IPS-18c (cell line): ENCODE results near the gene ERI3.

Source experiments
- H3K4me3 ChIP-seq: 2 replicates; pipeline ENCODE4 v1.7.0; 2013; ENCODE audit warnings: low read depth, mild to moderate bottlenecking, low read length, moderate library complexity; ENCODE audit not compliant: insufficient read depth
- H3K9me3 ChIP-seq: one replicate; pipeline ENCODE4 v1.6.1; 2013; ENCODE audit warnings: mild to moderate bottlenecking, low read length, moderate library complexity; ENCODE audit not compliant: control insufficient read depth, insufficient read depth

Gene ERI3

DNA sequence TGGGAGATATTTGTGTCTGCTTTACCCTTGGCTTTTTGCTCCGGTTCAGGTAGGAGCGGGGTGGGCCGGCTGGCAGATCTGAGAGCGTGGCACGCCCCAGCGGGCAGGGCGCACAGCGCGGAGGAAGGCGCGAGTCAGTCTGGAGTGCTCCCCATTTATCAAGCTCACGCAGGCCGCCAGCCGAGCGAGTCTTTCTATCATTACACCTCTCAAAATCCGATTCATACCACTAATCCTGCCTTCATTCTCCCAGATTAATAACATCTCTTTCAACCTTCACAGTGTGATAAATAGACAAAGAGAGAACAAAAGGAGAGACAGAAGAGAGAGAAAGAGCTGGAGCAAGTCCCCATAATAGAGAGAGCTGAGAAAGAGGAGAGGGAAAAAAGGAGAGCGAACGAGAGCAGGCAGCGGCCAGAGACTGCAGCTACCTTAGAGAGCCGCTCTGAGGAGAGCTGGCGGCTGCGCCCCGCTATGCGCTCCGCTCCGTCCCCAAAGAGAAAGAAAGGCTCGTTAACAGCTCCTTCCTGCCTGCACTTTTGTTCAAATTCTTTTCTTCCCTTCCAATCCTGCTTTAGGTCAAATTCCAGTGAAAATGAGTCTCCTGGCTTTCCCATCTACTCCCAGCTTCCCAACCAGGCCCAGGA is 93.8 kb downstream of the ERI3 start:
- H3K9me3 ChIP-seq, result peaks cover 2% of the 10 kb centered on the region
- H3K4me3 ChIP-seq, result no peak overlapping the region

DNA sequence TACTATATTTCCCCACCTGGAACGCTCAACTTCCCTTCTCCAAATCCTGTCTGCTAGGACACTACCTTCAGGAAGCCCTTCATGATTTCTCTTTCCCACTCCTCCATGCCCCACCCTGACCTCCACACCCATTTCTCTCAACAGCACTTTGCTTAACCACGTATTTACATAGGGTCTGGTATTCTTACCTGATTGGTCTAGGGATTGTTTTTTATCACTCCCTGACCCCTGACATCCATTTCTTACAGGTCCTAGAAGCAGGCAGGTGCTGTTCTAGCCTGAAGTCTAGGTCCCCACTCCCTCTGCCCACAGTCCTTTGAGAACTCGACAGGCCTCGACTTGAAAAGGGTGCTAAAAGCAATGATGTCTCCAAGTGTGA is 94.3 kb downstream of the ERI3 start:
- peaks cover 2% of the 10 kb centered on the region for H3K9me3 ChIP-seq

DNA sequence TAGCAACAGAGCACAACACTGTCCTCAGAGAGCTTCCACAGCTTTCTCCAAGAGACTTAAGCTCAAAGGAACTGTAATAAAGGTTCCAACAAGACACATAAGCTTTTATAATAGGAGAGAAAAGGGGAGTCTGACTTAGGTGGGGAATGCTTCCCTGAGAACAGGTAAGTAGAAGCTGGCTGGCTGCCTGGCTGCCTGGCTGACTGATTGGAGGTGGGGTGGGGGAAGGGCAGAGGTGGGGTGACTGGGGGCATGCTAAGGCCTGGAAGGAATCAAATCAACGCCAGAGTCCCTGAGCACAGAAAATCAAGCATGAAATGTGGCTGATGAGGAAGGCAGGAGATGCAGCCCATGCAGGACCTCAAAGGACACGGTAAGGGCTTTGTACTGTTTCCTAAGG is 96.0 kb downstream of the ERI3 start:
- no peak overlapping the region for H3K4me3 ChIP-seq
- H3K9me3 ChIP-seq, result peaks cover 2% of the 10 kb centered on the region

More for the DNA sequence above, 94.3 kb downstream of the ERI3 start:
- no peak overlapping the region for H3K4me3 ChIP-seq

DNA sequence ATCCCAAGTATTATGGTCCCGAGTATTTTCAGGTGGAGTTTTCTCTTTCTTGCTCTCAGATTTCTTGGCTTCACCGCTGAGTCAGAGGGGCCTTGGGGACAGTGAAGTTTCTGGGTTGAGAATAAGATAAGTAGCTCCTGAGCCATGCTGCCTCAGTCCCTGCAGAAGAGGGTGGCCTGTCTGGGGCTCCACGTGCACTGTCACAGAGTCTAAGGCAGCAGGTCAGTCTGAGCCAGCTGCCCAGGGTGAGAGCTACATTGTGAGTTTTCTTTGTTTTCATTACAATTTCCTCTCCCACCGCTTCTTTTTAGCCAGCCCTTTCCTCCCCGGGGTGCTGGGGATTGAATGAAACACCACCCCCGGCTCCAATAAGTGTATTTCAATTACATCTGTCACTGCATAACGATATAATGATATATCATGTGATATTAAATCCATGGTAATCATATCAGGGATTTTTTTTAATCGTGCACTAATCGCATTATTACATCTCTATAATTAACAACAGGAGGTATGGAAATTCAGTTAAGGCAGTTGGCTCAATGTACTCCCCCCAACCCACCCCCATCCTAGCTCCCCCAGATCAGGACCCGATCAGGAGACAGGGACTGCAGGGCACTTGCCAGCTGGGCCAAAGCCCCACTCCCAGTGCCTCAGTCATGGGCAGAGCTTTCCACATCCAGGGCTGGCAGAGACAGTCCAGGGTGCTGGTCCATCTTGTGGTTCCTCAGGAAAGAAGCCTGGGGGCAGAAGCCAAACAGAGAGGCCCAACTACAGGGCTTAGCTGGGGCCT is 98.1 kb downstream of the ERI3 start:
- H3K4me3 ChIP-seq, result no peak overlapping the region
- H3K9me3 ChIP-seq, result peaks cover 2% of the 10 kb centered on the region

DNA sequence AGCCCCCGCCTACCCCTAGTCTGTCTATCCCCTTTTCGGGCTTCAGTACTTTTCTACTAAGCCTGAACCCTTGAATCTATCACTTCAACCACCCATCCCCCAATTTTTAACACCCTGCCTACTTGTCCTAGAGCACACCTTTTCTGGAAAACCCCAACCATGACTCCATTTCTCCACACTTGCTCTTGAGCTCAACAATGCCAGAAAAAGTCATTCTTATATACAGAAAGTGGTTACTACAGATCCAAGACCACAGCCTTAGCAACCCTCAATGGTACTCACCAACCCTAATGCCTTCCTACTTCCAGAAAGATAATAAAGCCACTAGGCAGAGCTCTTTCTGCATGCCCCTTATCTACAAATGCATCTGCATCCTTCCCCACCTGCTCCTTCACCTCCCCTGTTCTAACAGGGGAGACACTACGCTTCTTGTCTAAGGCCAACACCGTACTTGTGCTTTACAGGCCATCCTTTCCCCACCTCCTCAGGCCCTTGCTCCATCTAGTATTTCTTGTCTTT is 100.6 kb downstream of the ERI3 start:
- Histone ChIP-seq H3K4me3 (no peak overlapping the region), H3K9me3 (no peaks in the 10 kb centered on the region)

DNA sequence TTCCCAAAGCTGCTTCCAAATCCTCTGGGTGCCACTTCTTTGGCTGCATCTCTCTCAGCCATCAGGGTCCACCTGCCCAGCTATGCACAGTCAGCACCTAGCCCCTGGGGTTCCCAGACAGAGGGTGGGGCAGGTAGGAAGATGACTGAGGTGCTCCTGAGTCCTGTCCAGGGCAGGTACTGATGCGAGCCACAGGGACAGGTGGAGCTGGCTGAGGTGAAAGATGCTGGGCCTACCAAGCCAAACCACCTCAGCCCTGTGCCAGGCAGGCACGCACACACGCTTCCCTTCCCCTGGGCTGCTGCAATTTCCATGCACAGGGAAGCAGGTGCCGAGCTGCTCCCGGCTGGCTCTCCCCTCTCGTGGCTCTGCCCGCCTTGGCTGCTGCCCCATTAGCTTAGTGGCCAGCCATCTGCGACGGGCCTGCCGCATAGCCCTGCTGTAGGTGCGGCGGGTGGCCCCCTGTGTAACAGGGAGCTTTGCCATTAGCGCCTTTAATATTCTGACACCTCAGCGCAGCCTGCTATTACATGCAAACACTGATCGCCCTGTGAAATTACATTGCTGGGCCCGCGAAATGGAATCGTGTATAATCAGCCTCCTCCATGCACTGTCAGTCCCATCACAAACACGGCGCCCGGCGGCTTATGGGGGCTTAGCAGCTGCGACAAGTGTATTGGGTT is 102.9 kb downstream of the ERI3 start:
- H3K4me3 ChIP-seq, result no peak overlapping the region
- no peaks in the 10 kb centered on the region for H3K9me3 ChIP-seq

DNA sequence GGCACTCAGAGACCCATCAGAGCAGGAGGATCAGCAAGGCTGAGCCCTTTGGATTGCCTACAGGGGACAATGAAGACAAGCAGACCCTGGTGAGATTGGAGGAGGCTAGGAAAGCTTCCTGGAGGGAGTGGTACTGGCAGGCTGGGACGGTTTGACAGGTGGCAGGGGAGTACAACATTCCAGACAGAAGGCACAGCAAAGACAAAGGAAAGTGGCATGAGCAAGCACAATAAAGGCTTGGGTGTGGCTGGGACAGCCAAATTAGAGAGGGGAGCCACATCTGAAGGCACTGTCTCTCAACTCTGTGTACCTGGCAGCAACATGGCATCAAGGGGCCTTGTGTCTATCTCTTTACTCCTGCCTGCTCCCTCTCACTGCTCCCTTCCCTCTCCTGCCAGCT is 103.6 kb downstream of the ERI3 start:
- no peak overlapping the region for H3K4me3 ChIP-seq

DNA sequence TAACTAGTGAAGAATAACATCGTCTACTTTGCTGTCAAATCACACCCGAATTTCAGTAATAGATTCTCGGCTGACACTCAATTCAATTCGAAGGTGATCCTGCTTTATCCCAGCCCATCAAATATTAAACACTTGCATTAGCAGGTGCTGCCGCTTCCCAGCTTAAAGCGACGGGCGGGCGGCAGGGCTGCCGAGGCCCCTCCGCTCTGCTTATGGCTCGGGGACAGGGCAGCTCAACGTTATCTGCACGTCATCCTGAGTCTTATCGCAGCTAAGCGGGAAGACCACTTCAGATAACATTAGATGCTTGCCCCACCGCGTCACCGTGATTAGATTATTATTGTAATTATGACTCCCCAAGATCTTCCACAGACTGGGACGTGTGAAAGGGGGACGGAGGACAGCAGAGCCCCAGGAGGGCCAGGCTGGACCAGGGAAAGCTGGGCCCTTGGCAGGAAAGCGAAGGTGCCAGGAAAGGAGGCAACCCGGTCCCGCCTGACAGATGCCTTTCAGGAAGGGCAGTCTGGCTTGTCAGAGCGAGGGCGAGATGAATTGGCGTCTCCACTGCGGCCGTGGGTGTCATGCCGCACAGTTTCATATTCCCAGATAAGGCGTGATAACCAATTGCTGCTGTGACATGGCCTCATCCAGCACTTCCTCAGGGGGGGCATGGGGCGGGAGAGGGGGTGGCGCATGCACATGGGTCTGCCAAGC is 104.8 kb downstream of the ERI3 start:
- Histone ChIP-seq H3K9me3 (no peaks in the 10 kb centered on the region), H3K4me3 (no peak overlapping the region)

More for the DNA sequence above, 103.6 kb downstream of the ERI3 start:
- no peaks in the 10 kb centered on the region for H3K9me3 ChIP-seq

DNA sequence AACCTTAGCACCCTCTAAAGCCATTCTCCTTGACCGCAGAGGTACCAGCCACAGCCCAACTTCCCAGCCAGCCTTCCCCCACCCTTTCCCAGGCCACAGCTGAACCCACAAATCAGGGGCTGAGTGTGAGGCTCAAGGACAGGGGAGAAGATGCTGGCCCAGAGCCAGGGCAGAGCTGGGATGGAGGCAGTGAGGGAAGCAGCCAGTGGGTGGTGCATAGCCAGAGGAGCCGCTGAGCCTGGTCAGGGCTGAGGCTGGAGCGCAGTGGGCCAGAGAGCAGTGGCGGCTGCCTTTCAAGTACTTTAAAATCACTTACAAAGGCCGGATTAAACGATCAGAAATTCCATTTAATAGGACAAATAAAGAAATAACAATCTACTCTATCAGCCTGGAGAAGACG is 105.5 kb downstream of the ERI3 start:
- Histone ChIP-seq H3K4me3 (no peak overlapping the region), H3K9me3 (no peaks in the 10 kb centered on the region)

DNA sequence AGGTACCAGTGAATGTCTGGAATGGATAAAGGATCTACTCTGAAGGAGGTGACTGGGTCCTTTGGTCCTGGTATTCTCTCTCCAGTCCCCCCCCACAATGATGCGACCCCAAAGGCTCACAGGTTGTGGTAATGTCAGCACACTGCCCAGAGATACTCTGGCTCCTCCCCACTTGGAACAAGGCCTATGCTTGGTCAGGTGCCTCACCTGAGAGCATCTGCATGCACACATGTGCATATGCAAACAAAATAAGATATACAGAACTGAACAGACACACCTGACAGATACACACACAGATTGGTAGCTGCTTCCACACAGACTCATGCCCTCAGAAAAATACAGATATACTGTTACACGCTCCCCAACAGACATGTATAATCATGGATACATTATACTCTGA is 108.3 kb downstream of the ERI3 start:
- peaks cover 2% of the 10 kb centered on the region for H3K9me3 ChIP-seq
- H3K4me3 ChIP-seq, result no peak overlapping the region

DNA sequence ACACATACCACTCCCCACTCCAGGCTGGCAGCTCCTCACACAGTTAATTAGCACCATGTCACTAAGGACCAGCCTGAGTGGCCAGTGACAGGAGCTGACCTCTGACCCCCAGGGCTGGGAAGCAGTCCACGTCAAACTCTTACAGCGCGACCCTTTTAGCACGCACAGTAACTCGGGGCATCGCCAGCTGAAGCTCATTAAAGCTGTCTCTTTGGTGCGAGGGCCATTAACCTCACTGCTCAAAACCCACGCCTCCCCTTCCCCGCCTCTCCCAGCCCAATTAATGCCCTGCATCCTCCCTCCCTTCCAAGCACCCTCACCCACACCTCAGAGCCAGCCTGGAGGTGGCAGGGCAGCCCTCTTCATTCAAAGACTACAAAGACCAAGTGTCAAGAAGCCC is 110.1 kb downstream of the ERI3 start:
- no peak overlapping the region for H3K4me3 ChIP-seq
- peaks cover 2% of the 10 kb centered on the region for H3K9me3 ChIP-seq

DNA sequence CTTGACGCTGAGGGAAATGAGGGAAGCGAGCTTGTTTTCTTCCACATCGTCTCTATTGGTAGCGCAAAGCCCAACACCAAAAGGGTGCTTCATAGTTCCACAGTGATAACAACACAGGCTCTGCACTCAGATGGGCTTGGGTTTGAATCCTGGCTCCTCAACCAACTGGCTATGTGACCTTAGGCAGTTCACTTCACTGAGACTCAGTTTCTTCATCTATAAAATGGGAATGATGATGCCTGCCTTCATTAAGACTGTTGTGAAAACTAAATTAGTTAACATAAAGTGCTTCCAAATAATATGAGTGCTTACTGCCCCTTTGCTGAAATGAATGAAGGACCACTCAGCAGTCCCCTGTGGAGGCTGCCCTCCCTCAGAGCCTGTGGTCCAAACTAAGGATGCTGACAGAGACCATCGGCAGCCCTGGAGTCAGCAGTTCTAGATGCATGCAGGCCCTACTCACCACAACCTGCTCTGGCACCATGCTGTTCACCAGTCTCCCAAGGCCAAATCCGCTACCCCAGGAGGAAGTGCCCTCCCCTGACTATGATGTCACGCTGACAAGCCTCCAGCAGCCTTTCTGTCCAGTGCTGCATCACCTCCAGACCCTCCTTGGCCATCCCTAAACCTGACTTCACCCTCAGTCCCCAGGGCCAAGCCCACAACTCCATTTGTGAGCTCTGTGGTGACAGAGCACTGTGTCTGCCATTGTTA is 111.1 kb downstream of the ERI3 start:
- Histone ChIP-seq H3K4me3 (no peak overlapping the region), H3K9me3 (peaks cover 2% of the 10 kb centered on the region)

DNA sequence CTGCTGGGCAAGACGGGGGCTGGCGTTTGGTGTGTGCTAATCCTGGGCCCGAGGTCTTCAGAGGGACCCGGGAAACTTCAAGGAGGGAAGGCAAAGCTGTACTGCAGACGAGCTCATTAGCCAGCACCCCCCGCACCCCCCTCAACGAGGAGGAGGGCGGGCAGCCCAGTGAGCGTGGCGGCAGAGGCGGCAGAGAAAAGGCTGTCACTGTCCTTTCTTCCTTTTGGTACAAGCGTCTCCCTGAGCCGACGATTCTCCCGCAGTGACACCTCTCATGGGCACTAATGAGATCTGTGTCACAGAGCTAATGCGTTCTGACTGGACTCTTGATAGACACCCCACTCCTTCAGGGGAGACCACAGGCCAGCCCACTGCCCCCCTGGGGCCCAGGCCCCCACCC is 112.3 kb downstream of the ERI3 start:
- Histone ChIP-seq H3K4me3 (no peak overlapping the region), H3K9me3 (peaks cover 2% of the 10 kb centered on the region)

DNA sequence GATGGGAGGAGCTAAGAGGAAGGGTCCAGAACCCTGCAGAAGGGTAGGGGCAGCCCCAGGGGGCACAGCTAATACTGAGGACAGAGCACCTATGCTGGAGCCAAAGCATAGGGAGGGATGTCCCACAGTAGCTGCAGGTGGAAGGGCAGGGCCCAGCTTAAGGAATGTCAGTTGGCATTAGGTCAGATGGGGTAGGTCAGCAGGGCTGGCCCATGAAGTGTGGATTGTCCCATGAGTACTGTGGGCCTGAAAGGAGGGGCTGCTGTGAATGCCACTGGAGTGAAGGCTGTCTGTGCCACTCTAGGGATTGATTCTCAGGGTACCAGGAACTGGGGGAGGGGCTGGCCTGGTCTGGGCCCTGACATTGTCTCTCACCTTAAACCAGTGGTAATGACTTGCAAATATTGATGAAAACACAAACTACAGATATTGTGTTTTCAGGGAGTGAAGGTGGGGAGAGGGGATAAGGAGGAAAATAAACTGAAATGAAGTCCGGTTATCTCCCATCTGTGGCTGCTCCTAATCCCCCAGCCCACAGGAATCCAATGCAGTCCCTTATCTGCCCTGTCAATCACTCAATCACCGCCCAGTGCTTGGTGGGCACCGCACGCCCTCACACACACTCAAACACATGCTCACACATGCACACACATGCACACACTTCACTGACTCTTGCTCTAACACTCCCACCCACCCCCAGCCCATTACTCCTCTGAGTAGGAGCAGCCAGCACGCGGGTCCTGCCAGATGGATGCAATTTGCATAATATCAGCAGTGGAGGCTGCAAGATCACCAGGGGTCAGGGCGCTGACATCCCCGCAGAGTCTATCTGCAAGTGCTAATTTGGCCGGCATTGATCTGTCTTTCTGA is 114.0 kb downstream of the ERI3 start:
- H3K9me3 ChIP-seq, result peaks cover 2% of the 10 kb centered on the region
- no peak overlapping the region for H3K4me3 ChIP-seq

DNA sequence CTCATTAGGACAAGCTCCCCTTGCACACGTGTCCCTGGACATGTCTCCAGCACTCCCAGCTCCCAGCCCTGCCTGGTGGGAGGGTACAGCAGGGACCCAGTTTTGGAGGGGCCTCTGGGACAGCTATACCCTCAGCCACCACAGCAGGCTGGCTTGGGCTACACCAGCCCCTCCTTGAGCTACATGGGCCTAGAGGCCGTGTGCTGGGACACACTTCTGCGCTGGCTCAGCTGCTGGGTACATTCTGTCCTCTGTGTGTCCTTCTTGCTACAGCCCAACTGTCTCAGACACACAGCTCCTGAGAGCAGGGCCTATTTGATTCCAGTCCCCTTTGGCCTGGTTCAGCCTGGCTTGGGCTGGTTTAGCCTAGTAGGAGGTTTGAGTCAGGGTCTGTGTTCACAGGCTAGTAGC is 115.1 kb downstream of the ERI3 start:
- Histone ChIP-seq H3K9me3 (peaks cover 2% of the 10 kb centered on the region), H3K4me3 (no peak overlapping the region; the same call in 1 of the 2 replicates)

DNA sequence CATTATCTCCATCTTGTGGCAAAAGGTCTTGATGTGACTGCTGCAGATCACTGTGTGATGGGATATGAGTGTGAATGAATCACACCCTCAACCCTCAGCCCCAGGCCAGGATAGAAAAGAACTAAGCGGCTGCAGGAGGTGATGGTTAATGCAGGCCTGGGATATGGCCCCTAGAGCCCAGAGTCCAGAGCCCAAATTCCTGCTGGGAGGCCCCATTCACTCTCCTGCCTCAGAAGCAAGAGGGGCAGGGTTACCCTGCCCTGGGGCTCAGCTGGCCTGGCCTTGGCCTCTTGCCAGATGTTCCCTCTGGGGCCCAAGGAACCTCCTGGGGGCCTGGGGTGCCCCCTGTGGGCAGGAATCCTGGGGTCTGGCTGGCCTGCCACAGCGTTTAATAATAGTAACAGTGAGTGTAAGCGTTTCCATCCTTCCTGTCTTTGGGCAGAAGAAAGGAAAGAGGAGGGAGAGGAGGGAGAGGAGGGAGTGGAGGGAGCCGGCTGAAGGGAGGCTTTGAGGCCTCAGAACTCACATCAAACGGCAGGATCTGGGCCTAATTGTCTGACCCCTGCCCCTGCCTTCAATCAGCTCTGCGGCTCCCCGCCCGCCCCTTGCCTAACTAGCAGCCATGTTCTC is 115.6 kb downstream of the ERI3 start:
- peaks cover 2% of the 10 kb centered on the region for H3K9me3 ChIP-seq
- no peak overlapping the region for H3K4me3 ChIP-seq
